ENCODE results near the gene LLGL1.

The LLGL1 gene

GRCh38 chr17:18225121-18225641 lies at the start of gene LLGL1:
LLGL1 (plus strand) TSS chr17:18225635; CDS start chr17:18225683, 48 bp downstream.
- peak; percentile 99 for DNase-seq

GRCh38 chr17:18176176-18176575 lies 49.3 kb upstream of the LLGL1 start:
- no peak for DNase-seq

GRCh38 chr17:18177133-18177532 lies 48.3 kb upstream of the LLGL1 start:
- no peak for DNase-seq

GRCh38 chr17:18177722-18178121 lies 47.7 kb upstream of the LLGL1 start:
- DNase-seq = no peak

- no peak for DNase-seq
Measured at GRCh38 chr17:18179196-18179595, 46.2 kb upstream of the LLGL1 start.

GRCh38 chr17:18179804-18180203 lies 45.6 kb upstream of the LLGL1 start:
- no peak for DNase-seq

GRCh38 chr17:18181358-18181757 lies 44.1 kb upstream of the LLGL1 start:
- DNase-seq = no peak

GRCh38 chr17:18182110-18182977 lies 43.1 kb upstream of the LLGL1 start:
- no peak for DNase-seq

GRCh38 chr17:18182978-18183333 lies 42.5 kb upstream of the LLGL1 start:
- DNase-seq = no peak

- DNase-seq = peak; percentile 100
Measured at GRCh38 chr17:18183334-18184142, 41.9 kb upstream of the LLGL1 start, which contains the start of gene ALKBH5. ALKBH5 (plus strand) TSS chr17:18183828; CDS start chr17:18184244, 416 bp downstream.

- peak; percentile 79 for DNase-seq
Measured at GRCh38 chr17:18184143-18185031, 41.0 kb upstream of the LLGL1 start.

- DNase-seq = no peak
Measured at GRCh38 chr17:18185391-18185790, 40.0 kb upstream of the LLGL1 start.

GRCh38 chr17:18185832-18186626 lies 39.4 kb upstream of the LLGL1 start:
- no peak for DNase-seq

- no peak for DNase-seq
Measured at GRCh38 chr17:18186627-18186982, 38.8 kb upstream of the LLGL1 start.

- DNase-seq = no peak
Measured at GRCh38 chr17:18187226-18187625, 38.2 kb upstream of the LLGL1 start.

- DNase-seq = no peak
Measured at GRCh38 chr17:18187821-18188761, 37.3 kb upstream of the LLGL1 start.

GRCh38 chr17:18190628-18191235 lies 34.7 kb upstream of the LLGL1 start:
- DNase-seq = no peak

- peak; percentile 49 for DNase-seq
Measured at GRCh38 chr17:18191236-18191667, 34.2 kb upstream of the LLGL1 start.

GRCh38 chr17:18191967-18192366 lies 33.5 kb upstream of the LLGL1 start:
- peak; percentile 59 for DNase-seq

- DNase-seq = no peak
Measured at GRCh38 chr17:18194394-18194793, 31.0 kb upstream of the LLGL1 start.
